K562 (cell line): Measurements from ENCODE around the gene FCER2. TPM values are rescaled to one million over a fixed set of nuclear protein-coding genes. Genes with fewer than 3 reads are reported as not detected.

Experiments used
- ATAC-seq: fragments of 200-7000 bp; cut with Tn5 transposase; 3 replicates; pipeline ENCODE4 v1.9.1; 2020; ENCODE audit warnings: moderate library complexity
- BruUV-seq: library from RNA; stranded (reverse); fragments of 400-500 nt; replicated peaks from 2 replicates; lab custom pipeline; 2021; lab: Mats Ljungman, UMichigan
- CTCF ChIA-PET: fragments of 300-600 bp; formaldehyde crosslinking; extraction: SDS; loops from one replicate; lab custom pipeline; 2021; ENCODE audit warnings: low intra/inter-chr PET ratio; lab: Yijun Ruan, JAX
- POLR2A ChIA-PET: fragments of 300-600, 350-650 bp; sonication (Branson Sonifier 250); formaldehyde crosslinking; extraction: SDS; loops from one replicate; lab custom pipeline; 2021; ENCODE audit warnings: antibody characterized with exemption, inconsistent platforms; lab: Yijun Ruan, JAX
- DNase-seq, 4 experiments: peaks; one replicate each; pipeline versions ENCODE4 v3.0.0 to v3.0.0-alpha.2; 2011 to 2018; ENCODE audit warnings: low spot score in 3 of 4, mixed read lengths in 3 of 4; ENCODE audit errors: extremely low read depth in 1 of 4
- FAIRE-seq: peaks from 2 replicates; lab custom pipeline; 2011; peaks lifted over from hg19 to GRCh38; lab: Jason Lieb, UNC
- H2AFZ ChIP-seq: 2 replicates; pipeline ENCODE4 v1.6.0; 2011; ENCODE audit warnings: low read depth, low read length, control low read depth, inconsistent platforms
- H3K27ac ChIP-seq: fragments of 200-600 bp; 3 replicates; pipeline ENCODE4 v1.8.0; 2011; ENCODE audit warnings: low read depth, mild to moderate bottlenecking, control low read depth, inconsistent platforms, low read length, moderate library complexity, mixed read lengths; ENCODE audit errors: extremely low read depth
- H3K27me3 ChIP-seq, 2 experiments: fragments of 300-600 bp in 1 of 2; 2 replicates in 1 of 2; 3 replicates in 1 of 2; pipeline versions ENCODE4 v1.6.0 to v1.8.0; 2011; ENCODE audit warnings: inconsistent platforms in 2 of 2, low read length in 2 of 2, mild to moderate bottlenecking in 1 of 2, mixed read lengths in 1 of 2, moderate library complexity in 1 of 2; ENCODE audit not compliant: control insufficient read depth in 2 of 2, insufficient read depth in 2 of 2
- H3K36me3 ChIP-seq: fragments of 300-600 bp; 3 replicates; pipeline ENCODE4 v1.8.0; 2011; ENCODE audit warnings: mild to moderate bottlenecking, low read length, inconsistent platforms; ENCODE audit not compliant: control insufficient read depth, insufficient read depth
- H3K4me1 ChIP-seq, 2 experiments: fragments of 200-600 bp in 1 of 2; replicated peaks in 1 of 2; 2 replicates in 1 of 2; 3 replicates in 1 of 2; pipeline versions ENCODE4 v1.5.1 to v1.8.0; 2011; ENCODE audit warnings: inconsistent platforms in 2 of 2, low read length in 2 of 2, mild to moderate bottlenecking in 1 of 2, mixed read lengths in 1 of 2, moderate library complexity in 1 of 2; ENCODE audit not compliant: control insufficient read depth in 2 of 2, insufficient read depth in 2 of 2
- H3K4me2 ChIP-seq: 2 replicates; pipeline ENCODE4 v1.6.1; 2011; ENCODE audit warnings: low read length, control low read depth, inconsistent platforms, mixed read lengths; ENCODE audit not compliant: insufficient read depth
- H3K4me3 ChIP-seq: fragments of 200-600 bp; sonication (generic), shearing (Covaris generic); 2 replicates; pipeline ENCODE4 v1.5.1; 2016; ENCODE audit warnings: control low read depth, inconsistent platforms
- H3K79me2 ChIP-seq: fragments of 200-600 bp; 3 replicates; pipeline ENCODE4 v1.8.0; 2011; ENCODE audit warnings: low read length, inconsistent platforms; ENCODE audit not compliant: control insufficient read depth, insufficient read depth
- H3K9ac ChIP-seq, 2 experiments: 2 replicates each; pipeline versions ENCODE4 v1.6.0 to v1.6.1; 2011; ENCODE audit warnings: low read depth in 2 of 2, low read length in 2 of 2, control low read depth in 1 of 2, inconsistent platforms in 1 of 2, mild to moderate bottlenecking in 1 of 2, mixed read lengths in 1 of 2; ENCODE audit not compliant: insufficient read depth in 1 of 2
- H3K9me1 ChIP-seq: one replicate; pipeline ENCODE4 v1.6.0; 2011; ENCODE audit warnings: inconsistent platforms, mild to moderate bottlenecking, low read length, moderate library complexity; ENCODE audit not compliant: control insufficient read depth, insufficient read depth
- H3K9me3 ChIP-seq: replicated peaks from 2 replicates; pipeline ENCODE4 v1.5.1; 2011; ENCODE audit warnings: low read depth, low read length, inconsistent platforms; ENCODE audit not compliant: control insufficient read depth, insufficient read depth
- H4K20me1 ChIP-seq: replicated peaks from 2 replicates; pipeline ENCODE4 v1.6.1; 2011; ENCODE audit warnings: low read length, inconsistent platforms, mixed read lengths; ENCODE audit not compliant: control insufficient read depth, insufficient read depth
- ATF7 ChIP-seq: fragments of 450-650 bp; IDR thresholded peaks from 2 replicates; pipeline ENCODE4 v1.7.1; 2014; ENCODE audit warnings: mild to moderate bottlenecking, moderate library complexity
- HDAC6 ChIP-seq: IDR thresholded peaks from 2 replicates; pipeline ENCODE4 v1.6.1; 2012; ENCODE audit warnings: low read depth, mild to moderate bottlenecking, control low read depth, inconsistent platforms, low read length, moderate library complexity
- MAFK ChIP-seq: IDR thresholded peaks from 2 replicates; pipeline ENCODE4 v1.6.1; 2011; ENCODE audit warnings: low read length, improper control_type of control experiment
- MEF2A ChIP-seq: IDR thresholded peaks from 2 replicates; pipeline ENCODE4 v1.6.1; 2011; ENCODE audit warnings: low read depth, mild to moderate bottlenecking, low read length, moderate library complexity; ENCODE audit not compliant: control insufficient read depth
- NFE2L1 ChIP-seq: fragments of 450-650 bp; IDR thresholded peaks from 2 replicates; pipeline ENCODE4 v1.6.1; 2016; ENCODE audit warnings: missing genetic modification characterization, low read depth, mild to moderate bottlenecking, missing compliant biosample characterization, moderate library complexity, borderline replicate concordance
- SPI1 ChIP-seq: IDR thresholded peaks from 2 replicates; pipeline ENCODE4 v1.6.1; 2011; ENCODE audit warnings: low read depth, low read length, control low read depth, borderline replicate concordance
- WGBS: fragments of 100-300 bp; shearing (Covaris generic); methylation state at CpG from one replicate; pipeline ENCODE4 v1.1.6; 2016; ENCODE audit warnings: low coverage, mixed read lengths; ENCODE audit not compliant: insufficient coverage; ENCODE audit errors: missing lambda C conversion rate; 5-methylcytosine and 5-hydroxymethylcytosine counted together
- in situ Hi-C: fragments of 300-500 bp; cut with MboI; formaldehyde crosslinking; loops from 4 replicates; pipeline ENCODE4 v1.15.0; 2018; ENCODE audit warnings: inconsistent platforms, mixed read lengths
- intact Hi-C: fragments of 100-400 bp; cut with micrococcal nuclease; formaldehyde crosslinking; loops from 2 replicates; pipeline ENCODE4 v1.14.2; 2022
- polyA plus RNA-seq, 8 experiments: library from polyadenylated mRNA; depleted of rRNA in 4 of 8; stranded (reverse) in 5 of 8; unstranded in 3 of 8; fragments of >200 nt; fragmentation: Nextera tagmentation in 2 of 8; fragmentation: Illumina TruSeq in 1 of 8; extraction: Ambion mirVana in 2 of 8; extraction: Trizol in 1 of 8; gene quantifications; 2 replicates each; pipeline versions ENCODE4 v1.2.1 to v1.2.3, GENCODE V29; 2011 to 2014; ENCODE audit warnings: inconsistent platforms in 1 of 8, missing spikeins in 1 of 8
- total RNA-seq, 7 experiments: library from RNA; depleted of rRNA in 6 of 7; stranded (reverse); fragments of >200 nt in 6 of 7; fragmentation: Illumina TruSeq in 2 of 7; extraction: Trizol in 2 of 7; gene quantifications; 2 replicates each; pipeline versions ENCODE4 v1.2.1 to v1.2.3, GENCODE V29; 2011 to 2021; ENCODE audit warnings: low replicate concordance in 1 of 7
- TF ChIP-seq, protein P1 (sequence below): fragments of 250-450 bp; sonication (Bioruptor Pico); IDR thresholded peaks from 2 replicates; pipeline ENCODE4 v1.9.0; 2021; ENCODE audit warnings: mild to moderate bottlenecking, inconsistent platforms
- TF ChIP-seq, protein P2 (sequence below): fragments of 250-450 bp; sonication (Bioruptor Pico); IDR thresholded peaks from 2 replicates; pipeline ENCODE4 v1.8.0; 2021; ENCODE audit warnings: borderline replicate concordance, mild to moderate bottlenecking, moderate library complexity; ENCODE audit not compliant: poor library complexity, severe bottlenecking
- TF ChIP-seq, protein P3 (sequence below): fragments of 450-650 bp; IDR thresholded peaks from 2 replicates; pipeline ENCODE4 v1.6.1; 2016
- TF ChIP-seq, protein P4 (sequence below): sonication (generic); formaldehyde crosslinking; IDR thresholded peaks from 2 replicates; pipeline ENCODE4 v1.8.1; 2023; ENCODE audit warnings: mild to moderate bottlenecking, missing genetic modification reagents

FCER2 gene
- total and polyA plus RNA-seq, 9 of the 15 experiments (the other 6 are each of a cell fraction or from before 2014, with no cell fraction given), result 0.11 TPM; not detected in 8

DNA sequence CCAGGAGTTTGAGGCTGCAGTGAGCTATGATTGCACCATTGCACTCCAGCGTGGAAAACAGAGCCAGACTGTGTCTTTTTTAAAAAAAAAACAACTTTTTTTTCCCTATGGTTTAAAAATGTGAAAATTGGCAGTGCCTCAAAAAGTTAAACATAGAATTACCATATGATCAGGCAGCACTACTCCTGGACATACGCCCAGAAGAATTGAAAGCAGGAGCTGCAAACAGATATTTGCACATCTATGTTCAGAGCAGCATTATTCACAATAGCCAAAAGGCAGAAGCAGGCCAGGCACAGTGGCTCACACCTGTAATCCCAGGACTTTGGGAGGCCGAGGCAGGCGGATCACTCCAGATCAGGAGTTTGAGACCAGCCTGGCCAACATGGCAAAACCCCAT lies 36.9 kb downstream of the FCER2 start:
- Histone ChIP-seq H3K79me2 (no peaks in the 10 kb centered on the region), H4K20me1 (no peaks in the 10 kb centered on the region), H3K9me1 (no peaks in the 10 kb centered on the region), H3K9me3 (no peaks in the 10 kb centered on the region), H3K36me3 (no peaks in the 10 kb centered on the region), H3K27ac (no peak overlapping the region), H3K27me3 (peaks cover 17 to 33% of the 10 kb centered on the region in 2 experiments; a peak in 4 of 5 replicates), H2AFZ (no peak overlapping the region), H3K4me3 (no peak overlapping the region), H3K9ac (no peak overlapping the region), H3K4me1 (peaks cover 0 to 5% of the 10 kb centered on the region in 2 experiments; a peak in 2 of 5 replicates), H3K4me2 (no peak overlapping the region)
- ATAC-seq (no peak), DNase-seq (no peak), FAIRE-seq (no peak)
- no TSS peak for BruUV-seq
- WGBS, result 2% methylated on average over 4 of the region's 4 CpGs
- intact Hi-C loops, result no loop called here
- in situ Hi-C loops, result no loop called here
- ChIA-PET CTCF (no interaction called here), POLR2A (no interaction called here)
- TF ChIP-seq, protein P1, sequence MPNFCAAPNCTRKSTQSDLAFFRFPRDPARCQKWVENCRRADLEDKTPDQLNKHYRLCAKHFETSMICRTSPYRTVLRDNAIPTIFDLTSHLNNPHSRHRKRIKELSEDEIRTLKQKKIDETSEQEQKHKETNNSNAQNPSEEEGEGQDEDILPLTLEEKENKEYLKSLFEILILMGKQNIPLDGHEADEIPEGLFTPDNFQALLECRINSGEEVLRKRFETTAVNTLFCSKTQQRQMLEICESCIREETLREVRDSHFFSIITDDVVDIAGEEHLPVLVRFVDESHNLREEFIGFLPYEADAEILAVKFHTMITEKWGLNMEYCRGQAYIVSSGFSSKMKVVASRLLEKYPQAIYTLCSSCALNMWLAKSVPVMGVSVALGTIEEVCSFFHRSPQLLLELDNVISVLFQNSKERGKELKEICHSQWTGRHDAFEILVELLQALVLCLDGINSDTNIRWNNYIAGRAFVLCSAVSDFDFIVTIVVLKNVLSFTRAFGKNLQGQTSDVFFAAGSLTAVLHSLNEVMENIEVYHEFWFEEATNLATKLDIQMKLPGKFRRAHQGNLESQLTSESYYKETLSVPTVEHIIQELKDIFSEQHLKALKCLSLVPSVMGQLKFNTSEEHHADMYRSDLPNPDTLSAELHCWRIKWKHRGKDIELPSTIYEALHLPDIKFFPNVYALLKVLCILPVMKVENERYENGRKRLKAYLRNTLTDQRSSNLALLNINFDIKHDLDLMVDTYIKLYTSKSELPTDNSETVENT, result no peak

DNA sequence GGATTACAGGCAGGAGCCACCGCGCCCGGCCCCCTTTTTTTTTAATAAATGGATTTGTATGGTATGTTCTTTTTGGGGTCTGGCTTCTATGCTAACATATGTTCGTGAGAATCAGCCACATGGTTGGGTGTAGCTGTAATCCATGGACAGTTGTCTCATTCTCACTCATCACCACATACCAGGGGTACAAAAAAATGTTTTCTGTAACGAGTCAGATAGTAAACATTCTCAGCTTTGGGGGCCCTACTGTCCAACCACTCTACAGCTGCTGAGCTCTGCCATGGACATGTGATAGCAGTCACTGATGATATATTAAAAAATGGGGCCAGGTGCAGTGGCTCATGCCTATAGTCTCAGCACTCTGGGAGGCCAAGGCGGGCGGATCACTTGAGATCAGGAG lies 38.2 kb downstream of the FCER2 start:
- Histone ChIP-seq H2AFZ (no peak overlapping the region), H3K9ac (no peak overlapping the region), H3K9me1 (no peaks in the 10 kb centered on the region), H3K4me1 (no peaks in the 10 kb centered on the region), H3K27ac (no peak overlapping the region), H3K4me3 (no peak overlapping the region), H3K4me2 (no peak overlapping the region), H4K20me1 (no peaks in the 10 kb centered on the region), H3K79me2 (no peaks in the 10 kb centered on the region), H3K27me3 (peaks cover 12 to 21% of the 10 kb centered on the region in 2 experiments; a peak in 4 of 5 replicates), H3K9me3 (no peaks in the 10 kb centered on the region), H3K36me3 (no peaks in the 10 kb centered on the region)
- 40% methylated on average over 7 of the region's 7 CpGs for WGBS
- ChIA-PET POLR2A (interaction anchor here (0.7 to 1.3 kb wide), 3 partner anchors 10 to 34 kb away, joined by 3 to 4 read pairs (median 3); partner anchors contain the start of gene PET100), CTCF (no interaction called here)
- DNase-seq, result no peak
- BruUV-seq, result no TSS peak
- ATAC-seq, result no peak
- in situ Hi-C loops, result no loop called here
- no peak for FAIRE-seq
- intact Hi-C loops, result no loop called here
- TF ChIP-seq MAFK, result no peak
- no peak for TF ChIP-seq SPI1
- TF ChIP-seq, protein P2, sequence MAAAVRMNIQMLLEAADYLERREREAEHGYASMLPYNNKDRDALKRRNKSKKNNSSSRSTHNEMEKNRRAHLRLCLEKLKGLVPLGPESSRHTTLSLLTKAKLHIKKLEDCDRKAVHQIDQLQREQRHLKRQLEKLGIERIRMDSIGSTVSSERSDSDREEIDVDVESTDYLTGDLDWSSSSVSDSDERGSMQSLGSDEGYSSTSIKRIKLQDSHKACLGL (CRISPR knock-in tag), result no peak
- no peak for TF ChIP-seq HDAC6
- TF ChIP-seq, protein P3, sequence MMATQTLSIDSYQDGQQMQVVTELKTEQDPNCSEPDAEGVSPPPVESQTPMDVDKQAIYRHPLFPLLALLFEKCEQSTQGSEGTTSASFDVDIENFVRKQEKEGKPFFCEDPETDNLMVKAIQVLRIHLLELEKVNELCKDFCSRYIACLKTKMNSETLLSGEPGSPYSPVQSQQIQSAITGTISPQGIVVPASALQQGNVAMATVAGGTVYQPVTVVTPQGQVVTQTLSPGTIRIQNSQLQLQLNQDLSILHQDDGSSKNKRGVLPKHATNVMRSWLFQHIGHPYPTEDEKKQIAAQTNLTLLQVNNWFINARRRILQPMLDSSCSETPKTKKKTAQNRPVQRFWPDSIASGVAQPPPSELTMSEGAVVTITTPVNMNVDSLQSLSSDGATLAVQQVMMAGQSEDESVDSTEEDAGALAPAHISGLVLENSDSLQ, result no peak
- TF ChIP-seq NFE2L1 (tag), result no peak
- TF ChIP-seq, protein P4, sequence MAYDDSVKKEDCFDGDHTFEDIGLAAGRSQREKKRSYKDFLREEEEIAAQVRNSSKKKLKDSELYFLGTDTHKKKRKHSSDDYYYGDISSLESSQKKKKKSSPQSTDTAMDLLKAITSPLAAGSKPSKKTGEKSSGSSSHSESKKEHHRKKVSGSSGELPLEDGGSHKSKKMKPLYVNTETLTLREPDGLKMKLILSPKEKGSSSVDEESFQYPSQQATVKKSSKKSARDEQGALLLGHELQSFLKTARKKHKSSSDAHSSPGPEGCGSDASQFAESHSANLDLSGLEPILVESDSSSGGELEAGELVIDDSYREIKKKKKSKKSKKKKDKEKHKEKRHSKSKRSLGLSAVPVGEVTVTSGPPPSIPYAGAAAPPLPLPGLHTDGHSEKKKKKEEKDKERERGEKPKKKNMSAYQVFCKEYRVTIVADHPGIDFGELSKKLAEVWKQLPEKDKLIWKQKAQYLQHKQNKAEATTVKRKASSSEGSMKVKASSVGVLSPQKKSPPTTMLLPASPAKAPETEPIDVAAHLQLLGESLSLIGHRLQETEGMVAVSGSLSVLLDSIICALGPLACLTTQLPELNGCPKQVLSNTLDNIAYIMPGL (CRISPR knock-in tag), result no peak
- TF ChIP-seq MEF2A, result no peak
- no peak for TF ChIP-seq ATF7
